GM23338 (cell line): ENCODE results near the gene AP1B1. TPM values are rescaled to one million over a fixed set of nuclear protein-coding genes. Genes with fewer than 3 reads are reported as not detected.

ENCODE experiments used
- ATAC-seq: fragments of 200-7000 bp; cut with Tn5 transposase; 3 replicates; pipeline ENCODE4 v1.9.1; 2020
- DNase-seq: peaks from one replicate; pipeline ENCODE4 v3.0.0-alpha.2; 2015; ENCODE audit warnings: low spot score
- H2AFZ ChIP-seq: fragments of 200-600 bp; sonication (generic); 2 replicates; pipeline ENCODE4 v1.8.0; 2016; ENCODE audit warnings: antibody characterized with exemption, mild to moderate bottlenecking, moderate library complexity
- H3F3A ChIP-seq: fragments of 200-600 bp; sonication (generic); replicated peaks from 2 replicates; pipeline ENCODE4 v1.8.0; 2017; ENCODE audit warnings: antibody characterized with exemption, mixed run types, low read depth
- H3K27ac ChIP-seq: fragments of 200-600 bp; sonication (generic); 2 replicates; pipeline ENCODE4 v1.6.1; 2016; ENCODE audit warnings: low read depth
- H3K27me3 ChIP-seq: fragments of 200-600 bp; sonication (generic); 2 replicates; pipeline ENCODE4 v1.8.0; 2016; ENCODE audit warnings: mild to moderate bottlenecking, mixed run types, moderate library complexity; ENCODE audit not compliant: insufficient read depth
- H3K36me3 ChIP-seq: fragments of 200-600 bp; sonication (generic); 2 replicates; pipeline ENCODE4 v1.8.0; 2016; ENCODE audit warnings: mild to moderate bottlenecking; ENCODE audit not compliant: insufficient read depth
- H3K4me1 ChIP-seq: fragments of 200-600 bp; sonication (generic); 2 replicates; pipeline ENCODE4 v1.8.0; 2016; ENCODE audit warnings: mild to moderate bottlenecking, moderate library complexity; ENCODE audit not compliant: insufficient read depth
- H3K4me2 ChIP-seq: fragments of 200-600 bp; sonication (generic); 2 replicates; pipeline ENCODE4 v1.7.1; 2017; ENCODE audit warnings: mixed run types
- H3K4me3 ChIP-seq: fragments of 200-600 bp; sonication (generic); 2 replicates; pipeline ENCODE4 v1.6.1; 2016; ENCODE audit warnings: mixed run types
- H3K79me2 ChIP-seq: fragments of 200-600 bp; sonication (generic); replicated peaks from 2 replicates; pipeline ENCODE4 v1.8.0; 2017; ENCODE audit warnings: mild to moderate bottlenecking; ENCODE audit not compliant: insufficient read depth
- H3K9me2 ChIP-seq: fragments of 200-600 bp; sonication (generic); 2 replicates; pipeline ENCODE4 v1.8.0; 2017; ENCODE audit not compliant: insufficient read depth
- H4K20me1 ChIP-seq: fragments of 200-600 bp; sonication (generic); replicated peaks from 2 replicates; pipeline ENCODE4 v1.8.0; 2017; ENCODE audit warnings: mild to moderate bottlenecking; ENCODE audit not compliant: insufficient read depth
- H3K27ac Mint-ChIP-seq: 2 replicates; pipeline ENCODE4 v1.8.0; 2020; ENCODE audit warnings: inconsistent platforms, mild to moderate bottlenecking, moderate library complexity, mixed read lengths
- H3K27me3 Mint-ChIP-seq: 3 replicates; pipeline ENCODE4 v1.8.0; 2022; ENCODE audit warnings: low read depth, mild to moderate bottlenecking, moderate library complexity, mixed read lengths, inconsistent platforms; ENCODE audit not compliant: insufficient read depth, poor library complexity
- H3K36me3 Mint-ChIP-seq: 3 replicates; pipeline ENCODE4 v1.8.0; 2021; ENCODE audit warnings: low read depth, mild to moderate bottlenecking, inconsistent platforms, moderate library complexity, mixed read lengths
- H3K4me1 Mint-ChIP-seq: 3 replicates; pipeline ENCODE4 v1.8.0; 2020; ENCODE audit warnings: mild to moderate bottlenecking, inconsistent platforms, mixed read lengths
- H3K4me3 Mint-ChIP-seq: 3 replicates; pipeline ENCODE4 v1.8.0; 2021; ENCODE audit warnings: moderate library complexity, mild to moderate bottlenecking, inconsistent platforms, mixed read lengths
- H3K9me3 Mint-ChIP-seq: 3 replicates; pipeline ENCODE4 v1.8.0; 2020; ENCODE audit warnings: moderate library complexity, mild to moderate bottlenecking, inconsistent platforms, mixed read lengths
- CREB1 ChIP-seq: fragments of 250-450 bp; sonication (Bioruptor Pico); IDR thresholded peaks from 2 replicates; pipeline ENCODE4 v1.5.0; 2020; ENCODE audit warnings: low read depth, mild to moderate bottlenecking, moderate library complexity
- CTCF ChIP-seq, 2 experiments: fragments of 200-600 bp in 1 of 2; sonication (generic) in 1 of 2; conservative IDR thresholded peaks; 2 replicates each; pipeline versions ENCODE4 v1.5.1 to v1.6.1; 2016 to 2017; ENCODE audit warnings: antibody characterized with exemption in 2 of 2, low read depth in 2 of 2, mild to moderate bottlenecking in 2 of 2, moderate library complexity in 1 of 2
- EZH2phosphoT487 ChIP-seq: fragments of 200-600 bp; sonication (generic); IDR thresholded peaks from one replicate; pipeline ENCODE4 v1.8.1; 2018; ENCODE audit warnings: antibody characterized with exemption; ENCODE audit not compliant: unreplicated experiment
- NANOG ChIP-seq: IDR thresholded peaks from 2 replicates; pipeline ENCODE4 v1.6.1; 2016; ENCODE audit warnings: antibody characterized with exemption, borderline replicate concordance
- POLR2AphosphoS5 ChIP-seq: IDR thresholded peaks from 2 replicates; pipeline ENCODE4 v1.6.1; 2016; ENCODE audit warnings: antibody characterized with exemption, low read depth
- REST ChIP-seq: IDR thresholded peaks from one replicate; pipeline ENCODE4 v1.6.1; 2018; ENCODE audit warnings: antibody characterized with exemption; ENCODE audit not compliant: unreplicated experiment
- STAT1 ChIP-seq: IDR thresholded peaks from one replicate; pipeline ENCODE4 v1.6.1; 2016; ENCODE audit warnings: antibody characterized with exemption; ENCODE audit not compliant: unreplicated experiment
- ZNF114 ChIP-seq: fragments of 250-450 bp; sonication (Bioruptor Pico); IDR thresholded peaks from 2 replicates; pipeline ENCODE4 v1.5.0; 2020; ENCODE audit warnings: mild to moderate bottlenecking, moderate library complexity
- ZNF462 ChIP-seq: fragments of 250-450 bp; sonication (Bioruptor Pico); IDR thresholded peaks from 2 replicates; pipeline ENCODE4 v1.5.0; 2020; ENCODE audit warnings: mild to moderate bottlenecking, moderate library complexity
- polyA plus RNA-seq: library from polyadenylated mRNA; unstranded; fragments of >200 nt; fragmentation: Nextera tagmentation; extraction: Ambion mirVana; gene quantifications from 2 replicates; pipeline ENCODE4 v1.2.1, GENCODE V29; 2016
- total RNA-seq: library from RNA; depleted of rRNA; stranded (reverse); fragments of >200 nt; shearing (Covaris generic); gene quantifications from 2 replicates; pipeline ENCODE4 v1.2.3, GENCODE V29; 2014

Gene AP1B1
- total and polyA plus RNA-seq, 2 experiments from 2014 or later = 19.5 to 74.4 TPM

DNA sequence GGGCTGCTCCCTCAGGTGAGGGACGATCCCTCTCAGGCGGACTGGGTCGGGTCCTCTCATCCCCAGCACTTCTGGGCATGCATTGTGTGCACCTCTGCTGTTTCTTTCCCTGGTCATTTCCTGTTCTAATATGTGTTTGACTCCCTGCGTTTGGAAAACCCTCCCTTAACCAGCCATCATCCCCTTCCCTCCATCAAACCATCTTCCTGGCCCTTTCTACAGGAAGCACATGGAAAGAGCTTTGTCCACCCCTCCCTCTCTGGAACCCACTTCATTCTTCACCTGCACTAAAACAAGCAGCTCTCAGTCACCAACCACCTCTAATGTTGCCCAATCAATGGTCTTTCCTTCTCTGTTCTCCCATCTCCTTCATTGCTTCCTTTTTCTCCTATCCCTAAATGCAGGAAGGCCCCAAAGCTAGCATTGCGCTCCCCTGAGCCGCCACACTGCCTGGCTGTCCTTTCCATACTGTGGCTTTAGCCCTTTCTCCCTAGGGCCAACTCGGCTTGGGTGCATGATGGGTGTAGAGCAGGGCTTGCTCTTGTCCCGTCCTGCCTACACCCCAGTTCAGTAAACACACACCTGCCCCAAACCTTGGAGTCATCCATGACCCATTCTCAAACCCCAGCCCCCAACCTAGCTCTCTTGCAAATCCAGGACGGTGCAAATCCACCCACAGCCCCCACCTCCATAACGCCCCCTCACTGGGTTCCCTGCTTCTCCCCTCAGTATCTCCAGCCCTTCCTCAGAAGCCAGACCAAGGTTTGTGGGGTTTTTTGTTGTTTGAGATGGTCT is 87.4 kb downstream of the AP1B1 start:
- H3K4me3 ChIP-seq = no peak overlapping the region
- peak; percentile 16 for ATAC-seq
- peak; percentile 55 for TF ChIP-seq POLR2AphosphoS5
- no peak for TF ChIP-seq CREB1 (CRISPR knock-in tag)
- H3K27me3 ChIP-seq = no peaks in the 10 kb centered on the region
- H3K27me3 Mint-ChIP-seq = peaks cover 31% of the 10 kb centered on the region
- 0 out of 2 replicates have a peak, but pooled peaks cover 3% of the 10 kb centered on the region for H3K79me2 ChIP-seq
- peaks cover 46% of the 10 kb centered on the region for H3K36me3 ChIP-seq
- peaks cover 9% of the 10 kb centered on the region; the same call in 1 of the 2 replicates for H3K4me1 ChIP-seq
- no peaks in the 10 kb centered on the region; the same call in 2 of the 3 replicates for H3K9me3 Mint-ChIP-seq
- no peak overlapping the region for H3K4me2 ChIP-seq
- no peak overlapping the region for H2AFZ ChIP-seq
- H3K9me2 ChIP-seq = no peaks in the 10 kb centered on the region
- peak overlapping the region; percentile 57 for H3K27ac Mint-ChIP-seq
- peaks cover 55% of the 10 kb centered on the region for H3K36me3 Mint-ChIP-seq
- H3K27ac ChIP-seq = peak overlapping the region; percentile 76
- peaks cover 22% of the 10 kb centered on the region for H3K4me1 Mint-ChIP-seq
- peak; percentile 30 for DNase-seq
- peaks cover 60% of the 10 kb centered on the region for H3F3A ChIP-seq
- no peak overlapping the region for H3K4me3 Mint-ChIP-seq
- H4K20me1 ChIP-seq = peaks cover 23% of the 10 kb centered on the region

DNA sequence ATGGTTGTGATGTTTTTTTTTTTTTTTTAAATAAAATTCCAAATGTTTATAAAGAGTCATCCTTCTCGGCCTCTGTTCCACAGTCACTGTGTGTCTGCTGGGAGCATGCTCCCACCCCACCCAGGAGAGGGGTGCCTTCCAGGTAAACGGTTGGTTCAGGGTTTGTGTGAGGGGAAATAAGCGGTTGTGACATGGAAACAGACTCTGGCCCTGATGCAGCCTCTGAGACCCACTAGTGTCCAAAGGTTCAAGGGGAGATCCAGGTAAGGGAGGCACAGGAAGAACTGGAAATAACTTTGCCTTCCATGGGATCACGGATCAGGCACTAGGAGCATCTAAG is 87.9 kb downstream of the AP1B1 start:
- peaks cover 29% of the 10 kb centered on the region for H4K20me1 ChIP-seq
- ATAC-seq (no peak), DNase-seq (no peak)
- Mint-ChIP-seq H3K4me3 (no peak overlapping the region), H3K36me3 (peaks cover 61% of the 10 kb centered on the region), H3K4me1 (peaks cover 16% of the 10 kb centered on the region), H3K27me3 (peaks cover 27% of the 10 kb centered on the region), H3K27ac (no peak overlapping the region; the same call in 1 of the 2 replicates), H3K9me3 (no peaks in the 10 kb centered on the region; the same call in 2 of the 3 replicates)
- peak overlapping the region; percentile 76 for H3K27ac ChIP-seq
- H3K4me1 ChIP-seq = peaks cover 3% of the 10 kb centered on the region; the same call in 1 of the 2 replicates
- H3K9me2 ChIP-seq = no peaks in the 10 kb centered on the region
- peaks cover 51% of the 10 kb centered on the region for H3K36me3 ChIP-seq
- H3K4me3 ChIP-seq = no peak overlapping the region
- H3K27me3 ChIP-seq = no peaks in the 10 kb centered on the region
- no peak overlapping the region for H3K4me2 ChIP-seq
- H2AFZ ChIP-seq = no peak overlapping the region
- peaks cover 64% of the 10 kb centered on the region for H3F3A ChIP-seq
- H3K79me2 ChIP-seq = 0 out of 2 replicates have a peak, but pooled peaks cover 7% of the 10 kb centered on the region
- no peak for TF ChIP-seq ZNF462 (CRISPR knock-in tag)
- no peak for TF ChIP-seq EZH2phosphoT487
- TF ChIP-seq NANOG = no peak
- TF ChIP-seq CTCF (conservative IDR thresholded peaks at IDR 0.05; ENCODE audit: low read depth in 2 of 2) = no peak
- TF ChIP-seq STAT1 = no peak
- TF ChIP-seq ZNF114 = no peak
- TF ChIP-seq REST = no peak
- no peak for TF ChIP-seq POLR2AphosphoS5
